Heart left ventricle (tissue), 13 donors: ENCODE data around the gene GPR153.

Experiments used
- POLR2A ChIP-seq, 2 donors: fragments of 450-650 bp; IDR thresholded peaks; one replicate each; pipeline ENCODE4 v1.6.1; 2017; ENCODE audit warnings: antibody characterized with exemption in 2 of 2, mild to moderate bottlenecking in 2 of 2, moderate library complexity in 2 of 2
- TF ChIP-seq, protein P1 (sequence below), 12 donors: fragments of 200-600 bp; sonication (generic) in 4 of 12; IDR thresholded peaks; one replicate each; pipeline versions ENCODE4 v1.5.0 to v1.8.0; 2018 to 2022; ENCODE audit warnings: antibody characterized with exemption in 12 of 12, mild to moderate bottlenecking in 5 of 12
- donor health status: ischemic (EF 13 %, LVEDD 7.1; RV severe dilation, severe dysfunction).
- donor health status: DM: no; HTN: yes; CAD: no.
- donor health status: DM: no; HTN: no; CAD: no.
- donor health status: ischemic (EF 25% LVEDD 6.9; RV normal size, moderate dysfunction).
- donor health status: ischemic (EF 25% LVEDD 5.7; RV mildly dilated, moderate dysfunction).
- donor health status: ischemic (EF 35%, LVEDD 5.7; RV mildly dilated, moderate dysfunction).
- donor health status: nonischemic (EF 11% LVEDD 7.7; RV severe dilation, severe dysfunction).
- donor health status: DM: yes; HTN: yes; CAD: no.
- donor health status: PGD.
- donor health status: ischemic (EF 29% LVEDD 5.4; RV normal size, mild dysfunction).
- donor health status: nonischemic (EF 23%, LVEDD 6.1; RV moderate dilation, normal function).

DNA sequence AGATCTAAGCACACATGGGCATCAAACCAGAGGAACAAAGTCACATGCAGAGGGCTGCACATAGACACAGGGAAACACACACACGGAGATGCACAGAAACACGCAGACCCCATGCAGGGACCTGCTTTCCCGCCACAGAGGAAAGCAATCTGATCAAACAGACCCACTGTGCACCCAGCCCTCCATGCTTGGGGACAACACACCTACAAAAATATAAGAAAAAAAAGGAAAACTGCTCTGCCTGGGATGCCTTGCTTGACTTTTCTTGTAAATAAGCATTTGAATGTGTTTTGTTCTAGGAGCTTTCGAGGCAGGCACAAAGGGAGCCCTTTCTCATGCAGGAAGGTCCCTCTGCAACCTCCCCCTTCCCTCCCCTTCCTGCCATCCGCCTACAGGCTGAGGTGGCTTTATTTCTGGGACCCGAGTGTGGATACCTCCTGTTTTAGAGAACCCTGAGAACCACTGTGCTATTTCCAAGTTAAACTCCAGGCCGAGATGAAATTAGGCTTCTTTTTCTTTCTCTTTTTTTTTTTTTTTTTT lies 21.6 kb downstream of the GPR153 start:
- TF ChIP-seq, protein P1, sequence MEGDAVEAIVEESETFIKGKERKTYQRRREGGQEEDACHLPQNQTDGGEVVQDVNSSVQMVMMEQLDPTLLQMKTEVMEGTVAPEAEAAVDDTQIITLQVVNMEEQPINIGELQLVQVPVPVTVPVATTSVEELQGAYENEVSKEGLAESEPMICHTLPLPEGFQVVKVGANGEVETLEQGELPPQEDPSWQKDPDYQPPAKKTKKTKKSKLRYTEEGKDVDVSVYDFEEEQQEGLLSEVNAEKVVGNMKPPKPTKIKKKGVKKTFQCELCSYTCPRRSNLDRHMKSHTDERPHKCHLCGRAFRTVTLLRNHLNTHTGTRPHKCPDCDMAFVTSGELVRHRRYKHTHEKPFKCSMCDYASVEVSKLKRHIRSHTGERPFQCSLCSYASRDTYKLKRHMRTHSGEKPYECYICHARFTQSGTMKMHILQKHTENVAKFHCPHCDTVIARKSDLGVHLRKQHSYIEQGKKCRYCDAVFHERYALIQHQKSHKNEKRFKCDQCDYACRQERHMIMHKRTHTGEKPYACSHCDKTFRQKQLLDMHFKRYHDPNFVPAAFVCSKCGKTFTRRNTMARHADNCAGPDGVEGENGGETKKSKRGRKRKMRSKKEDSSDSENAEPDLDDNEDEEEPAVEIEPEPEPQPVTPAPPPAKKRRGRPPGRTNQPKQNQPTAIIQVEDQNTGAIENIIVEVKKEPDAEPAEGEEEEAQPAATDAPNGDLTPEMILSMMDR (IDR thresholded peaks at IDR 0.05), result no peak
- TF ChIP-seq POLR2A (IDR thresholded peaks at IDR 0.05), result no peak
